Middle frontal gyrus (tissue), 1 donor: ENCODE measurements around the gene TNFRSF6B.
A peak's percentile ranks its signal among the peaks of the same experiment; 100 is the strongest.
"Not testable (repeated sequence)": the region's sequence is repeated elsewhere in the genome, so short reads cannot be mapped to it uniquely, and the experiment has no call there.

Experiments used
- DNase-seq: peaks from one replicate; pipeline ENCODE4 v3.0.0-alpha.2; 2015; ENCODE audit warnings: low spot score; ENCODE audit errors: extremely low spot score

Gene TNFRSF6B

DNA sequence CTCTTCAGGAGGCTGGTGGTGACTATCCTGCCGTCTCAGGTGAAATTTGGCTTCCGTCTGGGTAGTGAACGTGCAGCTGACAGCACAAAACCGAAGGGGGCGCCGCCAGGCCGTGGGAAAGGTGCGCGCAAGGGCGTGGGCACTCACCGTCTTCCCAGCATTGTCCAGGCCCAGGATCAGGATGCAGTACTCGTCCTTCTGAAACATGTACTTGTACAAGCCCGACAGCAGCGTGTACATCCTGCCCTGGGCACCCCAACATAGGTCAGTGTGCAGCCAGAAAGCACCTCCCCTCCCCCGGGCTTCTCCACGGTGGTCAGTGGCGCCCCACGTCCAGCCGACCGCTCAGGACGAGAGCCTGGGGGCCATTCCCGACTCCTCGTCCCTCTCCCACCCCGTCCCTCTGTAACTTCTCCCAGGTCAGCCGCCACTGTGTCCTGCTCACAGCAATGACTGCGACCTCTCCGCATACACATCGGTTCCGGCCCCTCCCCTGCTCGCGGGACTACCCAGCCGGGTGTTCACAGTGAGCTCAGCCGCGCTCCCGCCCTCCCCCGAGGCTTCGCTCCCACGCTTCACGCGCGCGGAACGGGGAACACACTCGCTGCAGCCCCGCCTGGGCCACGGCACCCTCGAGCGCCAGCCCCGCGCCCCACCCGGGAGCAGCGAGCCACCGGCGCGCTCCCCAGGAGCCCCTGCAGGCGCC is 10.6 kb downstream of the TNFRSF6B start:
- no peak for DNase-seq

DNA sequence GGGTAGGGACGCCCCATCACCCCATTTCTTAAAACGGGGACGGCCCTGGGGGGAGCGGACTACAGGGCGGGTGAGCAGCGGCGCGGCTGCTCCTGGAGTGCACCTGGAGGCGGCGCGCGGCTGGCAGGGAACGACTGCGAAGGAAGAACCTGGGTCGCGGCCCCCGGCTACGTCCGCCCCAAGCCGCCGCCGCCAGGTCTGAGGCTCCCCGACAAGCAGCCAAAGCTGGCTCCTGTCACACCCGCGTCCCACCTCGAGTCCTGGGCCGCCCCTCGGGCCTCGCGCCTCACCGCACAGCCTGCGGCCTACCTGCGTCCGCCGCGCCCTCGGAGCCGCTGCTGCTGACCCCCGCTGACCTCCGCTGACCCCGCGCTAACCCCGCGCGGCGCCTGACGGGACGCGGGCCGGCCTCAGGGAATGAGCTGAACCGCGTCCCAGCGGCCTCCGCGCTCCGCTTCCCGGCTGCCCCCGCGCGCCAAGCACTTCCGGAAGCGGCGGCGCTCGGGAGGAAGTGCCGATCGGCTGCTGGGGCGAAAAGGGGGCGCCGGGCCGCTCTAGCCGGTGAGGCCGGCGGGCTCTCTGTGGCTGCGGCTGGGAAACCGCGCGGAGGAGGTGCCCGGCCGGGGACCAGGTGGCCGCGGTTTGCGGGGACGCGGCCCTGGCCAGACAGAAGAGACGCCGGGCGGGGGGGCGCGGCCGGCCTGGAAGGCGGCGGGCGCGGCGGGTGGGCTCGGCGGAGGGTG is 11.3 kb downstream of the TNFRSF6B start, which contains the start of the genes ARFRP1 and ZGPAT:
Gene ARFRP1 (minus strand): TSS at position 419 of the 743 bp plus-strand sequence. CDS start 885 bp downstream, outside the sequence.
Gene ZGPAT (plus strand): TSS at position 482 of the 743 bp plus-strand sequence. CDS start 542 bp downstream, outside the sequence.
- peak; percentile 87 for DNase-seq

DNA sequence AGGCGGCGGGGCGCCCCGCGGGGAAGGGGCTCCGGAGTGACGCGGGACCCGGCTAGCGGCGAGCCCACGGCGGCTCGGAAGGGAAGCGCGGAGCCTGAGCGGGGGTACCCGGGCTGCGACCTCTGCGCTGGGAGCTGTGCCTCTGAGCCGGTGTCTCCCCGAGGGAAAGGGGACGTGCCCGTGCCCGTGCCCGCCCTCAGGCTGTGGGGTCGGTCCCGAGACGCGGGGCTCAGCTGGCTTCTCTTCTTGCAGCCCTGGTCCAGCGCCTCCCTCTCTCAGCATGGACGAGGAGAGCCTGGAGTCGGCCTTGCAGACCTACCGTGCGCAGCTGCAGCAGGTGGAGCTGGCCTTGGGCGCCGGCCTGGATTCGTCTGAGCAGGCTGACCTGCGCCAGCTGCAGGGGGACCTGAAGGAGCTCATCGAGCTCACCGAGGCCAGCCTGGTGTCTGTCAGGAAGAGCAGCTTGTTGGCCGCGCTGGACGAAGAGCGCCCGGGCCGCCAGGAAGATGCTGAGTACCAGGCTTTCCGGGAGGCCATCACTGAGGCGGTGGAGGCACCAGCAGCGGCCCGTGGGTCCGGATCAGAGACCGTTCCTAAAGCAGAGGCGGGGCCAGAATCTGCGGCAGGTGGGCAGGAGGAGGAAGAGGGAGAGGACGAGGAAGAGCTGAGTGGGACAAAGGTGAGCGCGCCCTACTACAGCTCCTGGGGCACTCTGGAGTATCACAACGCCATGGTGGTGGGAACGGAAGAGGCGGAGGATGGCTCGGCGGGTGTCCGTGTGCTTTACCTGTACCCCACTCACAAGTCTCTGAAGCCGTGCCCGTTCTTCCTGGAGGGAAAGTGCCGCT is 12.1 kb downstream of the TNFRSF6B start:
- DNase-seq, result no peak

DNA sequence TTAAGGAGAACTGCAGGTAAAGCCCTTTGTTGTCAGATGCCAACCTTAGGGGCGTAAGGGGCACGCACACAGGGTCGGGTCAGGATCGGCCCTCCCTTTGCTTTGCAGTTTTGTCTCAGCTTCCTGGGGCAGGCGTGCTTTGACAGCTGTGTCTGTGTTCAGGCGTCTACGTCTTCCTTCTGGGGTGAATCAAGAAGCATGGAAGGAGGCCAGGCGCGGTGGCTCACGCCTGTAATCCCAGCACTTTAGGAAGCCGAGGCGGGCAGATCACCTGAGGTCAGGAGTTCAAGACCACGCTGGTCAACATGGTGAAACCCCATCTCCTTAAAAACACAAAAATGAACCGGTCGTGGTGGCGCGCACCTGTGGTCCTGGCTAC is 12.7 kb downstream of the TNFRSF6B start:
- DNase-seq, result no peak

DNA sequence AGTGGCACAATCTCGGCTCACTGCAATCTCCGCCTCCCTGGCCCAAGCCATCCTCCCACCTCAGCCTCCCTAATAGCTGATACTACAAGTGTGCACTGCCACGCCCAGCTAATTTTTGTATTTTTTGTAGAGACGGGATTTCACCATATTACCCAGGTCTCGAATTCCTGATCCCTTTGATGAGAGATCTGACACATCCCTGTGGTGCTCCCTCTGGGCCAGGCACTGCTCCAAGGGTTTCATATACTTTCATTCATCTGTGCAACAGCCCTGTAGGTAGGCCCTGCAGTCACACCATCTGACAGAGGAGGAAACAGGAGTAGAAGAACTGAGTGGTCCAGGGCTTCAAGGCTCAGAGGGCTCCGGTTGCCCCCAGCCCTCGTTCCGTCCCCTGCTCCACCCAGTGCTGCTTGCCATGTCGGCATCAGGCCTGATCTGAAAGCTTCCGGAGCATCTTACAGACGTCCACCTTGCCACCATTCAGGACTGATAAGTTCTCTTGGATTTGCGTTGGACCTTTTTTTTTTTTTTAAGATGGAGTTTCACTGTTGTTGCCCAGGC is 14.7 kb downstream of the TNFRSF6B start:
- no peak for DNase-seq

DNA sequence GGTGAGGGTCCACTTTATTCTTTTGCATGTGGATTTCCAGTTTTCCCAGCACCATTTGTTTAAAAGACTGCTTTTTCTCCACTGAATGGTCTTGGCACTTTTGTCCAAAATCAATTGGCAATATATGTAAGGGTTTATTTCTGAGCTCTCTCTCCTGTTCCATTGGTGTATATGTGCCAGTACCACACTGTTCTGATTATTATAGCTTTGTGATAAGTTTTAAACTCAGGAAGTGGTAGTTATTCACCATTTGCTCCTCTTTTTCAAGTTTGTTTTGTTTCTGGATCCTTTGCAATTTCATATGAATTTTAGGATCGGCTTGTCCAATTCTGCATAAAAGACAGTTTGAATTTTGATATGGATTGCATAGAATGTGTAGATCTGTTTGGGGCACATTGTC is 15.7 kb downstream of the TNFRSF6B start:
- DNase-seq, result no peak

DNA sequence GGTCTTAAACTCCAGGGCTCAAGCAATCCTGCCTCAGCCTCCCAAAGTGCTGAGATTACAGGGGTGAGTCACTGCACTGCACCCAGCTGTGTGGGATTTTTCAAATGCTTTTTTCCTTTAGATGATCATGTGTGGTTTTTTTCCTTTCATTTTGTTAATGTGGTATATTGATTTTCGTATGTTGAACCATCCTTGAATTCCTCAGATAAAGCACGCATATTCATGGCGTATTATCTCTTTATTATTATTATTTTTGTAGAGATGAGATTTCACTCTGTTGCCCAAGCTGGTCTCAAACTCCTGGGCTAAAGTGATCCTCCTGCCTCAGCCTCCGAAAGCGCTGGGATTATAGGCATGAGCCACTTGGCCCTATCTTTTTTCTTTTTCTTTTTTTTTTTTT is 18.4 kb downstream of the TNFRSF6B start:
- DNase-seq, result no peak

DNA sequence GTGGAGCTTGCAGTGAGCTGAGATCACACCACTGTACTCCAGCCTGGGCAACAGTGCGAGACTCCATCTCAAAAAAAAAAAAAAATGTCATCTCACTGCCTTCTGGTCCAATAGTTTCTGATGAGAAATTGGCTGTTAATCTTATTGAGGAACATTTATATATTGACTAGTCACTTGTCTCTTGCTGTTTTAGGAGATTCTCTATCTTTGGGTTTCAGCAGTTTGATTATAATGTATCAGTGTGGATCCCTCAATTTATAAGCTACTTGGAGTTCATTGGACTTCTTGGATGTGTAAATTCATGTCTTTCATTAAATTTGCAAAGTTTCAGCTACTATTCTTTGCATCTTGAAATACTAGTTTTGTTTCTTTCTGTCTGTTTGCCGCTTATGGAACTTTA is 22.5 kb downstream of the TNFRSF6B start:
- DNase-seq, result no peak

DNA sequence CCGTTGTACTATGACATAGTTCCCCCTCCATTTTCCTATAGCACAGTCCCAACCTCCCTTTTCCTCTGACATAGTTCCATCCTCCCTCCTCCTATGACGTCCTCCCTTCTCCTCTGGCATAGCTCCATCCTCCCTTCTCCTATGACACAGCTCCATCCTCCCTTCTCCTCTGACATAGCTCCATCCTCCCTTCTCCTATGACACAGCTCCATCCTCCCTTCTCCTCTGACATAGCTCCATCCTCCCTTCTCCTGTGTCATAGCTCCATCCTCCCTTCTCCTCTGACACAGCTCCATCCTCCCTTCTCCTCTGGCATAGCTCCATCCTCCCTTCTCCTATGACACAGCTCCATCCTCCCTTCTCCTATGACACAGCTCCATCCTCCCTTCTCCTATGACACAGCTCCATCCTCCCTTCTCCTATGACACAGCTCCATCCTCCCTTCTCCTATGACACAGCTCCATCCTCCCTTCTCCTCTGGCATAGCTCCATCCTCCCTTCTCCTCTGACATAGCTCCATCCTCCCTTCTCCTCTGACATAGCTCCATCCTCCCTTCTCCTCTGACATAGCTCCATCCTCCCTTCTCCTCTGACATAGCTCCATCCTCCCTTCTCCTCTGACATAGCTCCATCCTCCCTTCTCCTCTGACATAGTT is 26.6 kb downstream of the TNFRSF6B start:
- not testable (repeated sequence) for DNase-seq

DNA sequence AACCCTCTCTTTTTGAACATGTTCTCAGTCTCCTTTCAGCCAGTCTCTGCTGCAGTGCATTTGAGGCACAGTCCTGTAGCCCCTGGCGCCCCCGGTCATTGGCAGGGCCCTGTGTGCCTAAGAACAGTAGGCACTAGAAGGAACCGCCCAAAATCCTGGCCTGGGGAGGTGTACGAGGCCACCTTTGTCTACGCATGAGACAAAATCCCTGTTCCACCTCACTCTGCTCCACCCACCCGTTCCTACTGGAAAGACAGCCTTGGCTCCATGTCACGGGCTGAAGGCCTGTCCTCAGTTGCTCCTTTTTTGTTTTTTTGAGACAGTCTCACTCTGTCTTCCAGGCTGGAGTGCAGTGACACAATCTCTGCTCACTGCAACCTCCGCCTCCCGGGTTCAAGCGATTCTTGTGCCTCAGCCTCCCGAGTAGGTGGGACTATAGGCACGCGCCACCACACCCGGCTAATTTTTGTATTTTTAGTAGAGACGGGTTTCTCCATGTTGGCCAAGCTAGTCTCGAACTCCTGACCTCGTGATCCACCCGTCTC is 33.8 kb downstream of the TNFRSF6B start:
- DNase-seq, result not testable (repeated sequence)

DNA sequence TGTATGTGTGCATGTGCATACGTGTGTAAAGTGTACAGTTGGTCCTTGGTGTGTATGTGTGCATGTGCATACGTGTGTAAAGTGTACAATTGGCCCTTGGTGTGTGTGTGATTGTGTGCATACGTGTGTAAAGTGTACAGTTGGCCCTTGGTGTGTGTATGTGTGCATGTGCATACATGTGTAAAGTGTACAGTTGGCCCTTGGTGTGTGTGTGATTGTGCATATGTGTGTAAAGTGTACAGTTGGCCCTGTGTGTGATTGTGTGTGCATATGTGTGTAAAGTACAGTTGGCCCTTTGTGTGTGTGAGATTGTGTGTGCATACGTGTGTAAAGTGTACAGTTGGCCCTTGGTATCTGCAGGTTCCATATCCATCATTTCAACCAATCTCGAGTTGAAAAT is 35.0 kb downstream of the TNFRSF6B start:
- DNase-seq, result no peak

DNA sequence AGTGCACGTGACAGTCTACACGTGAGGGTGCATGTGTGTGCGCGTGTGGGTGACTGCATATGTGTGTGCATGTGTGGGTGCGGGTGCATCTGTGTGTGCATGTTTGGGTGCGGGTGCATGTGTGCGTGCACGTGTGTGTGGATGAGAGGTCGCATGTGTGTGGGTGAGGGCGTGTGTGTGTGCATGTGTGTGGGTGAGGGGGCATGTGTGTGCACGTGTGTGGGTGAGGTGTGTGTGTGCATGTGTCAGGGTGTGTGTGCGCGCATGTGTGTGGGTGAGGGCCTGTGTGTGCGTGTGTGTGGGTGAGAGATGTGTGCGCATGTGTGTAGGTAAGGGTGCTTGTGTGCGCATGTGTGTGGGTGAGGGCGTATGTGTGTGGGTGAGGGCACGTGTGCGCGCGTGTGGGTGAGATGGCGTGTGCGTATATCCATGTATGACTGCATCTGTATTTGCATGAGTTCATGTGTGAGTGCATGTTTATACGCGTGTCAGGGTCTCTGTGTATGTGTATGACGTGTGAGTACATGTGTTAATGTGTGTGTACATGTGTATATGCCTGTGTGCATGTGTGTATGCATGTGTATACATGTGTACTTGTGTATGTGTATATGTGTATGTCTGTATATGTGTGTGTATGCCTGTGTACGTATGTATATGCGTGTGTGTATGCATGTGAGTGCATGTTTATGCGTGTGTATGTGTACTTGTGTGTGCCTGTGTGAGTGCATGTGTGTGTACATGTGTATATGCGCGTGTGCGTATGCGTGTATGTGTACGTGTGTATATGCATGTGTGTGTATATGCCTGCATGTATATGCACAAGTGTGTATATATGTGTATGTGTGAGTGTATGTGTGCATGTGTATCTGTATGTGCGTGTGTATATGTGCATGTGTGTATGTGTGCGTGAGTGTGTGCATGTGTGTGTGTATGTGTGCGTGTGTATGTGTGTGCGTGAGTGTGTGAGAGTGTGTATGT is 36.0 kb downstream of the TNFRSF6B start:
- no peak for DNase-seq

DNA sequence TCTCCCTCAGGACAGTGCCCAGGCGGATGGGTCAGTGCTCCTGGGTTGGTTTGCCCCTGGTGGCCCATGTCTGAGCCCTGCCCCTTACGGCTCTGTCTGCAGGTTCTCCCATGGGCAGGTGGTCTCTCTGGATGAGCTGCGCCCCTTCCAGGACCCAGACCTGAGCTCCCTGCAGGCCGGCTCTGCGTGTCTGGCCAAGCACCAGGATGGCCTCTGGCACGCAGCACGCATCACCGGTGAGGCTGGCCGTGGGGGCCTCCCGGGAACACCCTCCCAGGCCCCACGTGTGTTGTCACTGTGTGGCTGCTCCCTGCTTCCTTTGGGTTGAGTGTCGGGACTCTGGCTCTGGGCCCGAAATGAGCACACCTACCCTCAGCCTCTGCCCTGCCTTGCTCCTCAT is 36.7 kb downstream of the TNFRSF6B start:
- no peak for DNase-seq

DNA sequence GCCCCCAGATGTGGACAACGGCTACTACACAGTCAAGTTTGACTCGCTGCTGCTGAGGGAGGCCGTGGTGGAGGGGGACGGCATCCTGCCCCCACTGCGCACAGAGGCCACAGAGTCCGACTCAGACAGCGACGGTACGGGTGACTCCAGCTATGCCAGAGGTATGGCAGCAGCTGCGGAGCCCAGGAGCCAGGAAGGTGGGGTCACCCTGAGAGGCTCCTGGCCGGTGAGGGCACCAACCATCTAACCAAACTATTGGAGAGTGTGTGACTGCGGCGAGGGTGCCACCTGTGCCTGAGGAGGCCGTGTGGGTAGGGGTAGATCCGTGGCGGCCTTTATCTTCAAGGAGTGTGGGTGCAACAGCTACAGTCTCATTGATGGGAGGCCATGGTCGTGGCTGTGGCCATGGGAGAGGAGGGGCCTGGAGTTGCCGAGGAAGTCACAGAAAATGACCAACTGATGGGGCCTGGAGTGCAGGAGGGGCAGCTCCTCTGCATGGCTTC is 37.2 kb downstream of the TNFRSF6B start:
- no peak for DNase-seq

DNA sequence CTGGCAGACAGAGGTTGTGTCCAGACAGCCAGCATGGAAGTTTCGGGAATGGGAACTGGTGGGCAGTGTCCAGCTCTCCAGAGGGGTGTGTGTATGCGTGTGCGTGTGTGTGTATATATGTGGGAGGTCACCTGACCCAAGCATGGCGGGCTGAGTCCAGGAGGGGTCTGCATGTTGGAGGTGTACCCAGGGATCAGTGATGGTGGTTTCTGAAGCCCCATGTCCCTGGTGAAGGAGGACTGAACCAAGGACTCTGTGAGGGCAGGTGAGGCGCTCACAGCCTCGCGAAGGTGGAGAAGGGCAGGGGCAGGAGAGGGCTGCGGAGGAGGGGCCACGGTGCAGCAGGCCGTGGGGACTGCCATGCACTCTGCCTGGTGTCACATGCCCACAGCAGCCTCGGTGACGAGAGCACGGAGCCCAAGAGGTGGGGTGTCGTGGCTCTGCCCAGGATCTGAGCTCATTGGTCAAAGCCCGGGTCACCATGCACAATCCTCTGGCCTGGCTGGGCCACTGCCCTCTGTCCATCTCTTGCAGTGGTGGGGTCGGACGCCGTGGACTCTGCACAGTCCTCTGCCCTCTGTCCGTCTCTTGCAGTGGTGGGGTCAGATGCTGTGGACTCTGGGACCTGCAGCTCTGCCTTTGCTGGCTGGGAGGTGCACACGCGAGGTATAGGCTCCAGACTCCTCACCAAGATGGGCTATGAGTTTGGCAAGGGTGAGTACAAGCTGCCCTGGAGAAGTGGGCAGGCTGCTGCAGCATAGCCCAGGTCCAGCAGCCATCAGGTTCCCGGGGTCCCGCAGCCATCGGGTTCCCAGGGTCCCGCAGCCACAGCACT is 37.9 kb downstream of the TNFRSF6B start:
- no peak for DNase-seq

DNA sequence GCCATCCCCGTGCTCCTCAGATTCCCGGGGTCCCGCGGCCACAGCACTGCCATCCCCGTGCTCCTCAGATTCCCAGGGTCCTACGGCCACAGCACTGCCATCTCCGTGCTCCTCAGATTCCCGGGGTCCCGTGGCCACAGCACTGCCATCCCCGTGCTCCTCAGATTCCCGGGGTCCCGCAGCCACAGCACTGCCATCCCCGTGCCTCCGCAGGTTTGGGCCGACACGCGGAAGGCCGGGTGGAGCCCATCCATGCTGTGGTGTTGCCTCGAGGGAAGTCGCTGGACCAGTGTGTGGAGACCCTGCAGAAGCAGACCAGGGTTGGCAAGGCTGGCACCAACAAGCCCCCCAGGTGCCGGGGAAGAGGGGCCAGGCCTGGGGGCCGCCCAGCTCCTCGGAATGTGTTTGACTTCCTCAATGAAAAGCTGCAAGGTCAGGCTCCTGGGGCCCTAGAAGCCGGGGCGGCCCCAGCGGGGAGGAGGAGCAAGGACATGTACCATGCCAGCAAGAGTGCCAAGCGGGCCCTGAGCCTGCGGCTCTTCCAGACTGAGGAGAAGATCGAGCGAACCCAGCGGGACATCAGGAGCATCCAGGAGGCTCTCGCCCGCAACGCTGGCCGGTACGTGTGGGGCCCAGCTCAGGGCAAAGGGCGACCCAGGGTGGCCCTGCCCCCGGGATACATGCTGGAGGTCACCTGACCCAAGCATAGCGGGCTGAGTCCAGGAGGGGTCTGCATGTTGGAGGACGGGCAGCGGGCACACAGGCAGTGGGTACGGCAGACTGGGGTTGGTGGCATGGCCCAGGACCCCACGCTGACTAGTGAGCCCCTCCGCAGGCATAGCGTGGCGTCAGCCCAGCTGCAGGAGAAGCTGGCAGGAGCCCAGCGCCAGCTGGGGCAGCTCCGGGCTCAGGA is 38.8 kb downstream of the TNFRSF6B start:
- DNase-seq, result no peak
